22Rv1 (cell line): Measurements from ENCODE around the gene CITED1.

ENCODE experiments used
- CTCF ChIP-seq: fragments of 450-650 bp; IDR thresholded peaks from 2 replicates; pipeline ENCODE4 v1.5.1; 2017; ENCODE audit warnings: mild to moderate bottlenecking
- ZFX ChIP-seq: fragments of 450-650 bp; IDR thresholded peaks from 2 replicates; pipeline ENCODE4 v1.6.1; 2017; ENCODE audit warnings: antibody characterized with exemption, borderline replicate concordance

- TF ChIP-seq CTCF (no peak), ZFX (no peak)
Observed at GRCh38 chrX:72255864-72256263, 49.9 kb downstream of the CITED1 start.
